Right lobe of liver (tissue), 6 donors: Measurements from ENCODE around the gene ATP5PD. TPM values are rescaled to one million over a fixed set of nuclear protein-coding genes. Genes with fewer than 3 reads are reported as not detected.
"Not testable (repeated sequence)": the region's sequence is repeated elsewhere in the genome, so short reads cannot be mapped to it uniquely, and the experiment has no call there.

Experiments
- ATAC-seq, 4 donors: fragments of 200-7000 bp; cut with Tn5 transposase; one replicate each; pipeline ENCODE4 v1.9.1; 2020; ENCODE audit warnings: mild to moderate bottlenecking in 4 of 4, moderate library complexity in 4 of 4
- DNase-seq, 3 donors: peaks; one replicate each; pipeline ENCODE4 v3.0.0-alpha.2; 2020
- H3K27ac ChIP-seq, 3 donors: fragments of 200-600 bp; one replicate each; pipeline ENCODE4 v1.8.0; 2022
- H3K27me3 ChIP-seq, 2 donors: fragments of 200-600 bp; one replicate each; pipeline ENCODE4 v1.8.0; 2022
- H3K36me3 ChIP-seq, 4 donors: fragments of 200-600 bp; sonication (generic) in 1 of 4; one replicate each; pipeline versions ENCODE4 v1.5.1 to v1.8.0; 2017 to 2022; ENCODE audit warnings: control low read depth in 1 of 4
- H3K4me1 ChIP-seq, 4 donors: fragments of 200-600 bp; sonication (generic) in 1 of 4; one replicate each; pipeline versions ENCODE4 v1.5.1 to v1.8.0; 2017 to 2022; ENCODE audit warnings: control low read depth in 1 of 4
- H3K4me3 ChIP-seq, 3 donors: fragments of 200-600 bp; one replicate each; pipeline ENCODE4 v1.8.0; 2022
- H3K9me3 ChIP-seq, 4 donors: fragments of 200-600 bp; sonication (generic) in 1 of 4; one replicate each; pipeline versions ENCODE4 v1.5.1 to v1.8.0; 2017 to 2022; ENCODE audit warnings: control low read depth in 1 of 4
- POLR2A ChIP-seq: fragments of 450-650 bp; IDR thresholded peaks from one replicate; pipeline ENCODE4 v1.6.1; 2017; ENCODE audit warnings: antibody characterized with exemption, mild to moderate bottlenecking
- WGBS: methylation state at CpG from one replicate; pipeline ENCODE4 v1.1.6; 2018; ENCODE audit warnings: low coverage, low lambda C conversion rate; ENCODE audit not compliant: insufficient coverage; ENCODE audit errors: missing lambda C conversion rate; 5-methylcytosine and 5-hydroxymethylcytosine counted together
- intact Hi-C, 2 donors: fragments of 100-400 bp; cut with DNase I; formaldehyde crosslinking; loops; one replicate each; pipeline versions ENCODE4 v1.11.2 to v1.14.1; 2022
- total RNA-seq, 6 experiments: library from RNA; depleted of rRNA in 2 of 6; stranded (reverse); fragments of >200 nt in 2 of 6; fragmentation: NEBNext Ultra II Directional in 3 of 6; extraction: Animal tissue kit (Norgen Biotek cat#: 25700) in 3 of 6; gene quantifications; one replicate each; pipeline versions ENCODE4 v1.1.0 to v1.2.4, GENCODE V29; 2016 to 2023
- TF ChIP-seq, protein P1 (sequence below), 4 donors: fragments of 200-600 bp in 3 of 4; fragments of 450-650 bp in 1 of 4; IDR thresholded peaks; one replicate each; pipeline versions ENCODE4 v1.5.1 to v1.8.0; 2016 to 2022; ENCODE audit warnings: antibody characterized with exemption in 4 of 4, mild to moderate bottlenecking in 2 of 4
- donor health status: DM: no; HTN: yes; CAD: no.
- donor health status: DM: no; HTN: no; CAD: no.
- donor health status: DM: no; HTN: no; CAD: no.
- donor health status: DM: no; HTN: yes; CAD: no.
- donor health status: DM: no; HTN: yes; CAD: no.

Gene ATP5PD
- total RNA-seq, 6 experiments from 2014 or later = 145 to 262 (median 179) TPM

DNA sequence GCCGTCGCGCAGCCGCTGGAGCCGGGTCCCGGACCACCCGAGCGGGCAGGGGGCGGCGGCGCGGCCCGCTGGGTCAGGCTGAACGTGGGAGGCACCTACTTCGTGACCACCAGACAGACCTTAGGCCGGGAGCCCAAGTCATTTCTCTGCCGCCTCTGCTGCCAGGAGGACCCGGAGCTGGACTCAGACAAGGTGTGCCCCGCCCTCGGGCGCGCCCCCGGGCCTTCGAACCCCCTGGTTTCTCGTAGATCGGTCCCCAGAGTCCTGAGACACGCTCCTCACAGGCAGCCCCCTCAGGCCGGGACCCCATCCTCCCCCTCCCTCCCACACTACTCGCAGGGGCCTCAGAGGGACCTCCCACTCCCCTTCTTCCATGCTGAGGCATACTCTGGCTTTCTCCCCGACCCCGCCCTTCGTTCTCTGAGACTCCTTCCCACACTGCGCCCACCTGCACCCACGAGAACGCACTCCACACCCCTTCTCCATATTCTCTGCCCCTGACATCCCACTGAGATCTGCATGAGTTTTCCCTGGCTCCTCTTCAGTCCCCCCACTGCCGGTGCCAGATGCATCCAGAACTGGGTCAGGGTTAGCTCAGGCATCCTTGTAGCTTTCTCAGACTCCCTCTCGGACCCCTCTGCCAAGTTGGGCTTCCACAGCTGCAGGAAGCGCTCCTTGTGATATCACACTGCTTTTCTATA, 779 bp upstream of the ATP5PD start:
- ATAC-seq (no peak), DNase-seq (peak; percentile 49 to 65 (median 60))
- Histone ChIP-seq H3K36me3 (peaks cover 0 to 8% (median 2%) of the 10 kb centered on the region in 4 donors), H3K9me3 (no peaks in the 10 kb centered on the region), H3K4me3 (peak overlapping the region; percentile 51 to 97 (median 90)), H3K4me1 (peaks cover 0 to 21% (median 10%) of the 10 kb centered on the region in 4 donors), H3K27me3 (no peaks in the 10 kb centered on the region), H3K27ac (peak overlapping the region; percentile 49 to 85 (median 64))
- WGBS = 4% methylated on average over 11 of the region's 38 CpGs
- TF ChIP-seq, protein P1, sequence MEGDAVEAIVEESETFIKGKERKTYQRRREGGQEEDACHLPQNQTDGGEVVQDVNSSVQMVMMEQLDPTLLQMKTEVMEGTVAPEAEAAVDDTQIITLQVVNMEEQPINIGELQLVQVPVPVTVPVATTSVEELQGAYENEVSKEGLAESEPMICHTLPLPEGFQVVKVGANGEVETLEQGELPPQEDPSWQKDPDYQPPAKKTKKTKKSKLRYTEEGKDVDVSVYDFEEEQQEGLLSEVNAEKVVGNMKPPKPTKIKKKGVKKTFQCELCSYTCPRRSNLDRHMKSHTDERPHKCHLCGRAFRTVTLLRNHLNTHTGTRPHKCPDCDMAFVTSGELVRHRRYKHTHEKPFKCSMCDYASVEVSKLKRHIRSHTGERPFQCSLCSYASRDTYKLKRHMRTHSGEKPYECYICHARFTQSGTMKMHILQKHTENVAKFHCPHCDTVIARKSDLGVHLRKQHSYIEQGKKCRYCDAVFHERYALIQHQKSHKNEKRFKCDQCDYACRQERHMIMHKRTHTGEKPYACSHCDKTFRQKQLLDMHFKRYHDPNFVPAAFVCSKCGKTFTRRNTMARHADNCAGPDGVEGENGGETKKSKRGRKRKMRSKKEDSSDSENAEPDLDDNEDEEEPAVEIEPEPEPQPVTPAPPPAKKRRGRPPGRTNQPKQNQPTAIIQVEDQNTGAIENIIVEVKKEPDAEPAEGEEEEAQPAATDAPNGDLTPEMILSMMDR (IDR thresholded peaks at IDR 0.05) = no peak
- TF ChIP-seq POLR2A = no peak
- intact Hi-C loops = no loop called here

DNA sequence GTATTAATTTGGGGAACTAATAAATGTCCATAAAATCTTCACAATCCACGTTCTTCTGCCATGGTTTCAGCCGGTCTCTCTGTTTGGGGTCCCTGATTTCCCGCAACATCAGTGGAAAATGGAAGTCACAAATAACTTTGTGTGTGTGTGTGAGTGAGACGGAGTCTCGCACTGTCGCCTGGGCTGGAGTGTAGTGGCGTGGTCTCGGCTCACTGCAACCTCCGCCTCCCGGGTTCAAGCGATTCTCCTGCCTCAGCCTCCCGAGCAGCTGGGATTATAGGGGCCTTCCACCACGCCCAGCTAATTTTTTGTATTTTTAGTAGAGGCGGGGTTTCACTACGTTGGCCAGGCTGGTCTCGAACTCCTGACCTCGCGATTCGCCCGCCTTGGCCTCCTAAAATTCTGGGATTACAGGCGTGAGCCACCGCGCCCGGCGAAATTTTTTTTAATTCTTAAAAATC, 793 bp downstream of the ATP5PD start:
- Histone ChIP-seq H3K4me1 (peaks cover 0 to 21% (median 10%) of the 10 kb centered on the region in 4 donors), H3K36me3 (peaks cover 0 to 21% (median 8%) of the 10 kb centered on the region in 4 donors), H3K27ac (peak overlapping the region; percentile 64 to 85 (median 79)), H3K4me3 (peak overlapping the region; percentile 51 to 97 (median 90))
- intact Hi-C loops, H3K27me3 ChIP-seq, H3K9me3 ChIP-seq, DNase-seq, ATAC-seq: not testable (repeated sequence)
- 16% methylated on average over 19 of the region's 25 CpGs for WGBS

DNA sequence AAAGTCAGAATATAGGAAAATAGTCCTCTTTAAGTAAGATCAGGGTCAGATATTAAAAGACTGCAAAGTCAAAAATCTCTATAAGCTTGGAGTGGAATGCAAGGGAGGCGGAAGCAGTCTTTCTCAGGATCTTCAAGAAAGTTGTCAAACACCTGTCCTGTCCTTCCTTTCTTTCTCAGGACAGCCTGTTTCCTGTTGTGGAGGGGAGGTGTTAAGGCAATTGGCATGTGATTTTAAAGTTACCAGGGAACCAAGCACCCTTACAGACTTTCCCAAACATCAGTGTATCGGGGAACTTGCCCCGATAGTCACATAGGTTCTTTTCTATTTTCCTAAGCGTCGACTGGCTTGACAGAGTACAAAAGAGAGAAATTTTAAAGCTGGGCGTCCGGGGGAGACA, 2.1 kb downstream of the ATP5PD start:
- ATAC-seq (no peak), DNase-seq (no peak)
- peaks cover 0 to 21% (median 10%) of the 10 kb centered on the region in 4 donors for H3K4me1 ChIP-seq
- WGBS = 89% methylated on average over 7 of the region's 7 CpGs
- H3K36me3 ChIP-seq = peaks cover 0 to 25% (median 9%) of the 10 kb centered on the region in 4 donors
- no peaks in the 10 kb centered on the region for H3K27me3 ChIP-seq
- no peaks in the 10 kb centered on the region for H3K9me3 ChIP-seq
- no peak overlapping the region for H3K27ac ChIP-seq
- H3K4me3 ChIP-seq = no peak overlapping the region
- intact Hi-C loops = loop anchor here in 1 of 2 donors (5.0 kb wide), 1 partner anchor 37 kb away; no protein-coding TSS in a partner anchor
- TF ChIP-seq, protein P1 (IDR thresholded peaks at IDR 0.05) = no peak
- no peak for TF ChIP-seq POLR2A

DNA sequence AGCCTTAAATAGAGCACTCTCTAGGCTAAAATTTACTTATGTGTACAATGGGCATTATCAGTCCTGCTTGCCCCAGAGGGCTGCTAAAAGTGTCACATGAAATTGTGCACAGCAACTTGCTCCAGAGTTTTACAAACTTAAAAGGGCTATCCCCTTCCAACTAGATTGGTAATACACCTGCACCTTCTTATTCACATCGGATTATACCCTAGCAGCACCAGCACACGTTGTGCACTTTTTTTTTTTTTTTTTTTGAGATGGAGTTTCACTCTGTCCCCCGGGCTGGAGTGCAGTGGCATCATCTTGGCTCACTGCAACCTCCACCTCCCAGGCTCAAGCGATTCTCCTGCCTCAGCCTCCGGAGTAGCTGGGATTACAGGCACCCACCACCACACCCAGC, 3.0 kb downstream of the ATP5PD start:
- H3K27ac ChIP-seq, DNase-seq, H3K27me3 ChIP-seq, ATAC-seq, H3K9me3 ChIP-seq, H3K4me3 ChIP-seq: not testable (repeated sequence)
- H3K36me3 ChIP-seq = peaks cover 4 to 35% (median 15%) of the 10 kb centered on the region in 4 donors
- 63% methylated on average over 4 of the region's 5 CpGs for WGBS
- peaks cover 0 to 18% (median 8%) of the 10 kb centered on the region in 4 donors for H3K4me1 ChIP-seq
- intact Hi-C loops = loop anchor here in 1 of 2 donors (5.0 kb wide), 1 partner anchor 36 kb away; no protein-coding TSS in a partner anchor

DNA sequence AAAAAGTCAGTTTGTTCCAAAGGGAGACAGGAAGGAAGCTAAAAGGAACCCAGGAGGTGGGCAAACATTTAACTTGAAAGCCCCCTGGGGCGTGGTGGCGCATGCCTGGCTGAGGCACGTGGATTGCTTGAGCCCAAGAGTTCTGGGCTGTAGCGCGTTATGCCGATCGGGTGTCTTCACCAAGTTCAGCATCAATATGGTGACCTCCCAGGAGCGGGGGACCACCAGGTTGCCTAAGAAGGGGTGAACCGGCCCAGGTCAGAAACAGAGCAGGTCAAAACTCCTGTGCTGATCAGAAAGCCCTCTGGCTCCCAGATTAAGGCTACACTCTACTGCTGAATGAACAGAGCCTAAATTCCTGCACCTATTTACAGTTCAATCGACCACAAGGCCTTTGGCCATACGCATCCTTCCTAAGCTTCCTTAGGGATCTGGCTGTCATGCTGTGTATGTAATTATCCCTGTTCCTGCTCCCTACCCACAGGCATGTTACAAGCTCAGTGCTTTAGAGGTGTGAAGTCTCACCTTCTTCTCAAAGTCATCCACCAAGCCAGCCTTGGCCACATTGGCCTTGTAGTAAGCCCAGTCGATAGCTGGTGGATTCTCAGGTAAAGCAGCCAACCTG, 5.0 kb downstream of the ATP5PD start:
- H3K9me3 ChIP-seq = no peaks in the 10 kb centered on the region
- H3K27ac ChIP-seq = no peak overlapping the region
- ATAC-seq (no peak), DNase-seq (no peak)
- no peaks in the 10 kb centered on the region for H3K27me3 ChIP-seq
- H3K4me1 ChIP-seq = peaks cover 0 to 7% (median 3%) of the 10 kb centered on the region in 4 donors
- H3K4me3 ChIP-seq = no peak overlapping the region
- intact Hi-C loops = loop anchor here in 1 of 2 donors (5.0 kb wide), 1 partner anchor 34 kb away; no protein-coding TSS in a partner anchor
- 29% methylated on average over 1 of the region's 12 CpGs for WGBS
- TF ChIP-seq POLR2A = no peak
- TF ChIP-seq, protein P1 (IDR thresholded peaks at IDR 0.05) = no peak
- H3K36me3 ChIP-seq = peaks cover 6 to 40% (median 18%) of the 10 kb centered on the region in 4 donors
